Measurements from ENCODE around the gene MBD6.

MBD6 gene

DNA sequence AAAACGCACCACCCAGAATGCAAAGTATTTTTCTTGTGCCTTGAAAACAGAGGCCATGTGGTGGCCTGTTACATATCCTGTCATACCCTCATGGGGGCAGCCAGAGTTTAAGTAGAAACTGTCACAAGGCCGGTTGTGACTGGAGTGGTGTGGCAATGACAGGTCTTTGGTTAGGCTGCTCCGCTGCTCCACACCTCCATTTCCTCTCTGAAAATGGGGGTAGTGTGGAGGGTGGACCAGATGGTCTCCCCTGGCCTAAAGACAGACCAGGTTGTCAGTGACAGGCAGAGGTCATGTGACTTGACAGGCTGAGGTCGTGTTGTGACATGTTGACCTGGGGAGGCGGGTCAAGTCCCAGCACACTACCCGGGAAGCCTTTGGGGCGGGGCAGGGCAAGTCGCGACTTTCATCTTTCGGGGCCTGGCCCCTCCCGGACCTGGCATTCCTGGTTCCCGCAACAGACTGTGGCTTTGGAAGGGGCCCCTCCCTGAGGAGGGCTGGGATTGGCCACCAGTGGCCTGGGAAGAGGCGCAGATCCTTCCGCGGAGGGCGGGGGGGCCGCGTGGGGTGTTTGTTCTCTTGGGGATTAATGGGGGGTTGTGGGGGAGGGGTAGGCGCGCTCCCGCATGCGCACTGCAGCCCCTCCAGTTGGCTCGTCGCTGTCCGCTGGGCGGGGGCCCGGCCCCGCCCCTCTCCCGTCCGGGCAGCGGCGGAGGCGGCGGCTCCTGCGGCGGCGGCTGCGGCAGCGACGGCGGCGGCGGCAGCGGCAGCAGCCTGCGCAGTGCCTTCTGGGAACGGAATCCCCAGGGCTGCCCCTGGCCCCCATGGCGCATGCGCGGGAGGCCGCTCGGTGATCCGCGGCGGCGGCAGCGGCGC, at the start of gene MBD6:
MBD6 (plus strand) TSS at position 814 of the 876 bp plus-strand sequence. CDS start 1,480 bp downstream, outside the sequence.
- peak; percentile 28 for DNase-seq

- no peak for DNase-seq
These were observed 49.2 kb upstream of the MBD6 start for GRCh38 chr12:57473392-57473791.

GRCh38 chr12:57473886-57474285, 48.7 kb upstream of the MBD6 start:
- no peak for DNase-seq

DNA sequence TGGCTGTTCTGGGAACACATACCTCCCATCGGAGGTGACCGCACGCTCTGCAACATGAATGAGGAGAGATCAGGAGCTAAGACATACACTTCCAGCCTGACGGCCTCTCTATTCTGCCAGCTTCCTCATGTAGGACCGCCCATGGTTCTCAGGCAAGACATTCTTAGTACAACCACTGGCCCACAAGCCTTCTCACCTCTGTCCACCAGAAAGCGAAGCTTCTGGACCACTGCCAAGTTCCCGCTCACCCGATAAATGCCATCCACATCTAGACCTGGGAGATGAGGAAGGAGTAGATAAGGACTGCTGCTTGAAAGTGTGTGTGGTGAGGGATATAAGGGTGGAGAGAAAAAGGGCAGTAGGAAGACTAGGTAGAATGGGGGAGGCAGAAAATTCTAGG, 48.2 kb upstream of the MBD6 start:
- no peak for DNase-seq

DNA sequence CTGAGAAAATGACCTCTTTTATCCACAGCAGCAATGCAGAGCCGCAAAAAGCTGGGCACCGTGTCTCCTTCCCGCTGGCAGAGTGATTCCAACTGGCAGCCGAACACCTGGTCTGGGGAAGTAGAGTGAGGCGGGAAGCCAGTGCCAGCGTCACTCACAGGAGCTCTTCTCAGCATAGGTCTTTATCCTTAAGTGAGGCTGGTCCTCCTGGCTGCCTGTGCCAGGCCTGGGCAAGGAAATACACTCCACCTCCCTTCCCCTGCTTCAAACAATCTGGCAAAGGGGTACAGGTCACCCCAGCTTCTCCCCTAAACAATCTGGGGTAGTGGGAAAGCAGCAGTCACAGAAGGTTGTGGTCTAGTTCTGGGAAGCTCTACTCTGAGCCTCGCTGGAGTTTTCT, 47.8 kb upstream of the MBD6 start:
- DNase-seq: no peak

GRCh38 chr12:57475271-57476161, 47.1 kb upstream of the MBD6 start:
- DNase-seq: no peak

DNA sequence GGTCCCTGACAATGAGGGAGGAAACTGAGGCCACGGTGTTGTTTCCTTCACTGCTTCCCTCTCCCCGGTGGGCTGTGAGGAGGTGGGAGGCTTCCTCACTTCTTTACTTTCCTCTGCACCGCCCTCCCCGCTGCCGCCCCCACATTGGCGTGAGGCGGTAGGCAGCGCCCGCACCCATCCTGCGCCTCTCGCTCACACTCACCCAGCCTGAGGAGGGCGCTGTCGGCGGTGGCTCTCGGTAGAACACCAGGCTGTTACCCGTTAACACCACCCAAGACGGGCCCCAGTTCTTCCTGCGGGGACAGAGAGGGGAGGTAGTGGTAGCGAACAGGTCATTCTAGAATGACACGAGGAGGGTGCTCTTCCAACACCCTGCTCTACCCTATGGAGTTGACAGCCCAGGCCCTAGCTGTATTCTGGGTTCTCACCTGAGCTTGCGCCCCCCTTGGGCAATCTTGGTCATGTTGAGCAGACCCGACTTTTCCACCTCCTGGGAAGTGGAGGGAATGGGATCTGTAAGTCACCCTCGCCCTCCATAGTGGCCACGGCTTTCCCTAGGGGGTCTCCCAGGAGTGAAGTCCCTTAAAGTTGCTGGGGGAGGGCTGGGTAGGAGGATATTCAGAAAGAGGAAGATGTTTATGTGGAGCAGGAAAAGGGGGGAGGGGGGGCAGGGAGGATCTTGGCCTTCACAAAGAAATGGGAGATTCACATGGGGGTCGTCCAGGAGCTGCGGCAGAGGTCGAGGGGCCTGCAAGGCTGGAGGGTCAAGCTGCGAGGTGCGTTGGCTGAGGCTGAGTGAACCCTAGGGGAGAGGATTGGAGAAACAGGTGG, 46.2 kb upstream of the MBD6 start:
- DNase-seq: no peak

DNA sequence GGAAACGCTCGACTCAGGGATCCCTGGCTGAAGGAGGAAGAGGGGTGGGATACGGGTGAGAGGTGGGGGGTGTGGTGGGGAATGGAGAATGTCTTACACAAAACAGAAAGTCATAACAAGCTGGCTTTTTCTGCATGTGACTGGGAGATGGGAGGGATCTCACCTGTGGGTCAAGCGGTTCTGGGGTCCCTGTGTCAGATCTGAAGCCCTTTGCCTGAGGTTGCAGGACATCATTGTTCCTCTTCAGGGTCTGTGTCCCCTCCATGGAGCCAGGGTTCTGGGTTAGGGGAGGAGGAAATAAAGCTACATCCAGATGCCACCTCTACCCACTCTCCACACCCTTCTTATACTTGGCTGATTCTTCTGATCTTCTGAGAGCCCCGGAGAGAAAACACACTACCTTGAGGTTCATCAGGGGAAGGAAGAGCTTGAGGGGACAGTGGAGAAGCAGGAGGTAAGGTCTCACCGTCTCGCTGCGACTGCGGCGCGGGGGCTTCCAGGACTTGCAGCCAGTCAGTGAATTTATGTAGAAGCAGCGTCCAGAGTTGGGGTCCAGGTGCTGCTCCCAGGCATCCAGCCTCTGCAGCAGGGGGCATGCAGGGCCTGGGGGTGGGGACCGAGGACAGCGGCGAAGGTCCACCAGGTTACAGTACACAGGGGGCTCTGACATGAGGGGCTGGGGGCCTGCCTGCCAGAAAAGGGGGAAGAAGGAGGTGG, 45.5 kb upstream of the MBD6 start:
- no peak for DNase-seq

DNA sequence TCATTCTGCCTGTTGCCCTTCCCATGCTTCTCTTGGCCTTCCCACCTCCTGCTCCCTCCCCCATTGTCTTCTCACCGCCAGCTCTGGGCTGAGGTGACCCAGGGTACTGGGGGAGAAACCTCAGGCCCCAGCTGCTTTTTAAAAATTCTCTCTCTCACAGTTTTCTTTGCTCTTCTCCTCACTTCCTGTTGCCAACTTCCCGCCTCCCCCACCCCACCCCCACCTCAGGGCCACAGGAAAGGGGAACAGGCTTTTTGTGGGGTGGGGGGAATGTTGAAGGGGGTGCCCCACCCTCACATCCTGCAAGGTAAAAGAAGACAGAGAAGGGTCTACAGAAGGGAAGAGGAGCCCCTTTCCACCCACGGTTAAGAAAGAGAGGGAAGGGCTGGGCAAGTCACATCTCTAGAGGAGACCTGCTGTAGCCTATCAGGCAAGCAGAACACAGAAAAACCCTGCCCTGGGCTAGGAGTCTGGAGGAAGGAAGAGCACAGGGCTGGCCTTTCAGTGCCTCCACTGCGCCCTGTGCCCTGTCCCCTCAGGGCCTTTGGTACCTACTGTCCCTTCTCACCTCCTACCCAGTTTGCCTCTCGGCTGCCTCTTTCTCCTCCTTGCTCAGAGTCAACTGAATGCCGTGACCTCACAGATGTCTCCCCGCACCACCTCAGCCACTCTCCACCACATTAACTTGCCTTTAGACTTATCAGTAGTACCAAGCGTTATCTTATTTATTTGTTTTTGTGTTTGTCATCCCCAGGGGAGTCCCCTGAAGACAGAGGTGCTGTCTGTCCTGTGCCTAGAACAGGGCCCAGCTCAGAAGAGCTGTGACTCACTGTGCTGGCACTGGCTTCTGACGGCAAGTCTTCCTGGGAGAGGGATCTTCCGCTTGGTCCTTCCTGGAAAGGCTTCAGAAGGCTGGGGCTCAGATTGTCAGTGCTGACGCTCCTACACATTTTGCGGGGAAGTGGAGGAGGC, 44.6 kb upstream of the MBD6 start:
- DNase-seq: no peak

DNA sequence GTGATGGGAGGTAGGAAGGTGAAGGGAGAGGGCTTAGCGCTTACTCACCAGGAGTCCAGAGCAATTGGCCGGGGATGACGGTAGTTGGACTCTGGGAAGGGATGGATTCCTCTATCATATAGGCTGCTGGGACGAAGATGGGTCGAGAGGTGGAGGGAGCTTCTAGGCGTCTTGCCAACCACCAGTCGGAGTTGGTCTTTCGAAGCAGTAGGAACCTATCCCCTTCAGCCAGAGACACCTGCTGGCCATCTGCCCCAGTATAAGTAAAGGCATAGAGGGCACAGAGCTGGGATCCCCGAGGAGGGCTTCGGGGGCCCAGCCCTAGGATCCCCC, 43.6 kb upstream of the MBD6 start:
- DNase-seq: no peak

DNA sequence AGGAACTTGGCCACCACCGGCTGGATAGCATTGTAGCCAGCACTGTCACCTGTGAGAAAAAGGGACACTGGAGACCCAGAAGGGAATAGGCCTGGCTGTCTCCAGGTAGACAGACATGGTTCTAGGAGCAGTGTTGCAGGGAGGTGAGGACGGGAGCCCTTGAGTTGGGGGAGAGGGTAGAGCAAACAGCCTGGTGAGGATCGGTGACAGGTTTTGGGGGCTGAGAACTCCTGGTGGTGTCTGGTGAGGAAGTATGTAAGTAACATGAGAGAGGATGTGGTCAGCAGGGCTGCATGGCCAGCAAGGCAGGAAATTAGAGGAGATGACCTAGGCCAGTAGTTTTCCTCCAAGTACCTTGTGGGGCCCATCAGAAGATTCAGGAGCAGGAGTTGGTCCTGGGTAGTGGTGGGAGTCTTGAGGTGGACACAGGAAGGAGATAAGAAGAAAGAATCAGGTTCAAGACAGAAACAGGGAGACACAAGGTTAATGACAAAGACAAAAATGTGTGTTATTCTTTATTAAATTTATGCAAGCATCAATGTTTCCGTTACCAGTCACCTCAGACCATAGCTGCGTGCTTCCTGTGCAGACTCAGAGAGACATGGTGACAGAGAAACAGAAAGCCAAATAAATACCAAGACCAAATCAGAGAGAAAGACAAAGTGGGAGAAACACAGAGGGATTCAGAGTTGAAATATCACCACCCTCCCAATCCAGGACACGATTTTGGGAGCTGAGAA, 43.1 kb upstream of the MBD6 start, which contains the start of gene ARHGAP9:
ARHGAP9 (minus strand) TSS at position 491 of the 740 bp plus-strand sequence; CDS start at position 31, 460 bp downstream.
- no peak for DNase-seq

DNA sequence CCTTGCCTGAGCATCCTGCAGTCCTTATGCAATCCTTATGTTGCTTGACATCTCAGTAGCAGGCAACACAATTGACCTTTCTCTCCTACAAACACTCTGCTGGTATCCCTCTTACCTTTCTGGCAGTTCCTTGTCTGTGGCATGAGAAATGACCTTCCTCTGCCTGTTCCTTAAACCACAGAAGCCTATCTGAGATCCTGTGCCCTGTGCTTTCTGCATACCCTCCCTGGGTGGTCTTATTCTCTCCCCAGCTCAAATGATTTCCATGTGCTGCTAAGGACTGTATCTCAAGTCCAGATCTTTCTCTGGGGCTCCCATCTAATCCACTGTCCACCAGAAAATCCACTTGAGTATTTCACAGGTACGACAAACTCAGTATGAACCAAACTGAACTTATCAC, 41.0 kb upstream of the MBD6 start:
- DNase-seq: no peak

DNA sequence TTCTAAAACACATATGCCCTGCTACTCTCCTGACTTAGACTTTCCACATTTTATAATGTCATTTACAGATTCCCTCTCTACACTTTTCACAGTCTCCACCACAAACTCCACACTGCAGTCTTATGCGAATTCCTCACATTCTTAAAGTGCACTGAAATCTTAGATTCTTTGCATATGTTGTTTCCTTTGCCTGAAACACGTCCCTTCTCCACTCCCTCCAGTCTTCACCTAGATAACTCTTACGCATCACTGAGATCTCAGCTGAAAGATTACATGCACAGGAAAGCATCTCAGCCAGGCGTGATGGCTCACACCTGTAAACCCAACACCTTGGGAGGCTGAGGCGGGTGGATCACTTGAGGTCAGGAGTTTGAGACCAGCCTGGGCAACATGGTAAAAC, 39.2 kb upstream of the MBD6 start:
- no peak for DNase-seq

- DNase-seq: no peak
These were observed 36.9 kb upstream of the MBD6 start for GRCh38 chr12:57485695-57486094.

DNA sequence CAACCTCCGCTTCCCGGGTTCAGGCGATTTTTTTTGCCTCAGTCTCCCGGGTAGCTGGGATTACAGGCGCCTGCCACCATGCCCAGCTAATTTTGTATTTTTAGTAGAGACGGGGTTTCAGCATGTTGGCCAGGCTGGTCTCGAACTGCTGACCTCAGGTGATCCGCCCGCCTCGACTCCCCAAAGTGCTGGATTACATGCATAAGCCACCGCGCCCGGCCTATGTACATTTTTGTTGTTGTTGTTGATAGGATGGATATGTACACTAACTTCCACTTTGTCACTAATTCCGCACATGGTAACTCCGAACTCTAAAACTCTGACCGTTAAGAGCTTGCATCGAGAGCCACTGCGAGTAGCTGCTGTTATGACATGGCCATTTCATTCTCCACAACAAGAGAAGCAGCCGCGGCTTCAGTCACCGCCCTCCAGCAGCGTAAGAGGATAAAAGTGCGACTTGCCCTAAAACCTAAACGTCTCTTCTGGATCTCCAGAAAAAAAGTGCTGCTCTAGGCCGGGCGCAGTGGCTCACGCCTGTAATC, 35.5 kb upstream of the MBD6 start:
- DNase-seq: no peak

- peak; percentile 92 for DNase-seq
These were observed 34.8 kb upstream of the MBD6 start, which contains the start of gene MARS1 for GRCh38 chr12:57487597-57488401. Gene MARS1, plus strand, starts transcription at chr12:57488068. Its CDS starts 23 bp downstream, at chr12:57488091.

DNA sequence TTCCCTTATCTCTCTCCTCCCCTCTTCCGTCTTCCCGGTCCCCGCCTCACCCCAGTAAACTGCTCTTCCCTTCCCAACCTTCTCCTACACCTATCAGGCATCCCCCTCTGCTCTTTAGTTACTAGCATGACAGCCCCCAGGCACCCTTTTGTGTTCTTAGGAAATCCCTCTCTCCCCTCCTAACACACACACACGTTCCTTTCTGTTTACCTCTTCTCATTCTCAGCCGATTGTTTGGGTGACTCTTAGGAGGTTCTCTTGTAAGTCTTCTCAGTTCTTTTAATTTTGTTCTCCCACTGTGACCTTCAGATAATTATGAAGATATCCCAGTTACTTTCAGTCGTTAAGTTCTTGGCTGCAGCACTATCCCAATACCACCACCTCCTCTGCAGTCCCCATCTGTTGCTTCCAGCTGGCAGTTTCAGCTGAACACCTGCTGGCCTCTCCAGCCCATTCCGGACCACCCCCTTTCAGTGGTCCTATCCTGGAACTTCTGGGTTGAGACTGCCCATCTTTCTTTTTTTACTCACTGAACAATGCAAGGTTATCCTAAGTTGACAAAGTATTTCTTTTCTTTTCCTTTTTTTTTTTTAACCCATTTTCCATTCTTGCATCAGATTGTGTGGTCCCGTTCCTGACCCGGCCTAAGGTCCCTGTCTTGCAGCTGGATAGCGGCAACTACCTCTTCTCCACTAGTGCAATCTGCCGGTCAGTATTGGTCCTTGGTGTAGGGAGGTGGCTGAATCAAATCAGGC, 34.0 kb upstream of the MBD6 start:
- no peak for DNase-seq

DNA sequence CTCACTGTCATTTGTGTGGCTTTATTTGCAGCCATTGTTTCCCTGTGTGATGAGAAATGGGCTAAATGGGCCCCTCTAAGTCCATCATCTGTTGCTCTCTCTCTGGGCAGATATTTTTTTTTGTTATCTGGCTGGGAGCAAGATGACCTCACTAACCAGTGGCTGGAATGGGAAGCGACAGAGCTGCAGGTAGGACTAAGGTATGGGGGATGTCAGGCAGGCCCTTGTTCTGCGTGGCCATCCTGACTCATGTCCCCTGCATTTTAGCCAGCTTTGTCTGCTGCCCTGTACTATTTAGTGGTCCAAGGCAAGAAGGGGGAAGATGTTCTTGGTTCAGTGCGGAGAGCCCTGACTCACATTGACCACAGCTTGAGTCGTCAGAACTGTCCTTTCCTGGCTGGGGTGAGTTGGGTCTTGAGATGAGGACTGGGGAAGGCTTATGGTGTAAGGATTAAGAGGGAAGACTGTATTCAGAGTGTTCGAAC, 33.4 kb upstream of the MBD6 start:
- DNase-seq: no peak
